Brain pericyte (primary cell): ENCODE measurements around the gene CHCHD3.

ENCODE experiments used
- DNase-seq: peaks from one replicate; pipeline ENCODE4 v3.0.0-alpha.2; 2012; ENCODE audit warnings: low read depth, low spot score

CHCHD3 gene

DNA sequence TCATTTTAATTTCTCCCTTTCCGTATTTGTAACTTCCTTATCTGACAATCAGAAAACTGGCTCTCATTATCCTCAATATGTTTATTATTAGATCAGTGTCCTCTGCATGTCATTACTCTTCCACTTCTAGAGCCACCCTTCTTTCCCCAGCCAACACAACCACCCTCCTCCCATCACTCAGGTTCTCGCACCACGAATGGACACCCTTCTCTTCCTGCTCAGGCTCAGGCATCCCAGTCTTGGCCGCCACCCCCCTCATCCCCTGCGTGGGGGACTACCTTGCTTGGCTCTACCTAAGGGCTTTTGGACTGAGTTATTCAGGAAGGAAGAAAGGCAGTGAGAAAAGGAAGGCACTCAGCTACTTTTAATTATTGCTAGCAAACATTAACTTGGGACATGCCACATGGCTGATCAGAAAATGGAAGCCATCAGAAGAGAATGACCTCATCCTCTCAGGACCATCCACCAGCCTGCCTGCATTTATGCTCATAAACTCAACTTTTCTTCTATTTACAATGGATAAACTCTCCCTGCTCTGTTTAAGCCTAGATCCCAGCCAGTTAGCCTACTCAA, 305.8 kb downstream of the CHCHD3 start:
- no peak for DNase-seq

DNA sequence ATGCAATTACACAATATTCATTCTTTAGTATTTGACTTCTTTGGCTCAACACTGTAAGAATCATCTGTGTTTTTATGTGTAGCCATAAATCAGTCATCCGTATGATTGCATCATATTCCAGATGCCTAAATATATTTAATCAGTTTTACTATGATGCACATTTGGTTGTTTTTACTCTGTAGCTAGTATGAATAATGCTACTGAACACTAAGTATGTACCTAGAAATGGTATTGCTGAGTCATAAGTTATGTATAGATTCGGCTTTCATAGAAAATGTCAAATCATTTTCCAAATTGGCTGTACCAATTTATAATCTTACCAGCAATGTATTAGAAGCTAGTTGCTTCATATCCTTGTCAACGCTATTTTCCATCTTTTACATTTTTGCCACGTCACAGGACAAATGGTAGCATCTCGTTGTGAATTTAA, 308.3 kb downstream of the CHCHD3 start:
- no peak for DNase-seq

DNA sequence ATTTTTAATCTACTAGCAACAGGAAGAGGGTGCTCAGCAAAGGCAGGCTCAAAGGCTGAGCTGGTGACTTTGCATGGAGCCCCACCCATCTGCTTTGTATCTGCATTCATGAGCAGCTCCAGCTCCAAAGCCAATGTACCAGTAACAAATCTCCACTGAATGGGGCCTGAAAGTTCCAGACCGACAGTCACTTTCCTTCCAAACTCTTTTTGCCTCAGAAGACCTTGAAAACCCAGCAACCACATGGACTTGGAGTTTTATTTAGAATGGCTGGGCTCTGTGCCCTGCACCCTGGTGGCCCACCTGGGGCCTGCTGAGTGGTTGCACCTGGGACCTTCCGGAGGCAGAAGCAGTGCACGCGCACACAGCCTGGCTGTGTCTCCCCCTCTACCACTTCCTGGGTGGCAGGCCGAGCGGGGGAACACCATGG, 310.6 kb downstream of the CHCHD3 start:
- DNase-seq, result no peak

DNA sequence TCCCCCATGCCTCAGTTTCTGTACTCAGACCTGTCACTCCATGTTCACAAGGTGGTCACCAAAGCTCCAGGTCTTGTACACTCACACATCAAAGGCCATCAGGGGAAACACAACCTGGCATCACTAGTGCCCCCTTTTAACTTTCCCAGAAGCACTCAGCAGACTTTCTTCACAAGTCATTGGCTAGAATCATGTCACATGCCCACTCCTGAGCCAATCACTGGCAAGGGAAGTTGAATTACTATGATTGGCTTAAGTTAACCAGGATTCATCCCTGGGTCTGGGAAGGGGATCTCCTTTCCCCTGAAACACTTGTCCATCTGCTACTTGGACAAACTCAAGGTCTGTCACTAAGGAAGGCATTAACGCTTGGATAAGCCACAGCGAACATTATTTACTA, 311.8 kb downstream of the CHCHD3 start:
- DNase-seq, result no peak

DNA sequence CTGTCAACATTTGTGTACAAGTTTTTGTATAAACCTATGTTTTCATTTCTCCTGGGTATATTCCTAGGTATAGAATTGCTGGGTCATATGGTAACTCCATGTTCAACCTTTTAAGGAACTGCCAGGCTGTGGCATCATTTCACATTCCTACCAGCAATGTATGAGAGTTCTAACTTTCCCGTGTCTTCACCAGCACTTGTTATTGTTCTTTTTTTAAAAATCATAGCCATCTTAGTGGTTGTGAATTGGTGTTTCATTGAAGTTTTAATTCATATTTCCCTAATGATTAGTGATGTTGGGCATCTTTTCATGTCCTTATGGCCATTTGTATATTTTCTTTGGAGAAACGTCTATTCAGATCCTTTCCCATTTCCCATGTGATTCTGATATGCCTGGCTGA, 312.6 kb downstream of the CHCHD3 start:
- DNase-seq, result no peak

DNA sequence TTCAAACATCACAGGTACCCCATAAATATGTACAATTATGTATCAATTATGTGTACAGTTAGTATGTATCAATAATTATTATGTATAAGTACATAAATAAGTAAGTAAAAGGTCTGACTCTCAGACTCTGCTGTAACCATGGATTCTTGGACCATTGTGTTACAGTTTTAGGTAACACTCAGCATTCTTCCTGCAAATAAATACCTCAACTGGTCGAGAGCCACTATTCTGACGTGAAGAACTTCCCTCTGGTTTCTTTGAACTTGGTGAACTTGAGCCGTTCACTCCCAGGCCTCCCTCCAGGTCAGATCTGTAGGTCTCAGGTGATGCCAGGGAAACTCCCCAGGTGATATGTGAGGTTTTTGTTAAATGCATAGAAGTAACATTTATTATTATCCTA, 313.8 kb downstream of the CHCHD3 start:
- DNase-seq, result no peak

DNA sequence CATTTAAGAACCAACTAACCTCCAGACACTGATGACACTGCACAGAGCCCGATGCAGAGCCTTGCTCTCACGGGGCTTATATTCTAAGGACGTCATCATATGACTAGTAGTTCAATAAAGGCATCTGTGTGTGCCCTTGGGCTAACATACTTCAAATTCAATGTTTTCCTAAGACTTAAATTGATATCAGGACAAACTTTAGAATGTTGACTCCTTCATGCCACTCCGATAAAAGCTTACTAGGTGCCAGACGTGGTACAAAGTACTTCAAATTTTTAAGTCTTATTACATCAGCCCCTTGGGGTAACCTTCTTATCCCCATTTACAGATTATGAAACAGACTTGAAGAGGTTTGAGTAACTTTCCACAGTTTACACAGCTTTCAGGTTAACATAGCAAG, 314.5 kb downstream of the CHCHD3 start:
- DNase-seq, result no peak

DNA sequence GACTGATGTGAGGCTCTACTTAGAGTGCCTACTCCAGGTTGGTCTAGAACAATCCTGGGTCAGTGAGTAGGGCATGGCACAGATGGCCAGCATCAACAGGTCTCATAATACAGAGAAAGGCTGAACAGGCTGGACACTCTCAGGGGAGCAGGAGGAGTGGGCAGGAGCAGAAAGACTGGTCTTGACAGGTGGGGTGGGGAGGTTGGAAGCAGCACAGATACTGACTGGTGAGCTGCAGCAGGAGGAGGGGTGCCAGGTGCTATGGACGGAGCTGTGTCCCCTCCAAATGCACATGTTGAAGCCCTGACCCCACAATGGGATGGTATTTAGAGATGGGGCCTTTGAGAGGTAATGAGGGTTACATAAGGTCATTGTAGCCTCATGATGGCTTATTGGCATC, 315.2 kb downstream of the CHCHD3 start:
- no peak for DNase-seq

DNA sequence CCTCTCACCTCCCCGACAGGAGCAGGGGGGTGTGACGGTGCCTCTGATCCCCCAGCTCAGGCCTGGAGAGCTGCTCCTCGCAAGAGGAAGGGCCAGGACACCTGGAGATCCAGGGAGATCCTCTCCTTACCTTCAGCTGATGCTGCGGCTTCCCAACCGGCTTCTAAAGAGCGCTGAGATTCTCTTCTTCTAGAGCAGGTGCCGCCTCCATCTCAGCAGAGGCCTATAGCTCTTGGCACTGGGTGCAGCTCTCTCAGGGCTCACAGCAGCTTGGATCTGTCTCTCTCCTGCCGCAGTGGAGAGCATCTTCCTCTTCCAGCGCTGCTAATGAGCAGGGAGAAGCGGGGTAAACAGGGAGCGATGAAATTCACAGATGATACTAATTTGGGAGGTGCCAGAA, 316.0 kb downstream of the CHCHD3 start:
- DNase-seq, result no peak

DNA sequence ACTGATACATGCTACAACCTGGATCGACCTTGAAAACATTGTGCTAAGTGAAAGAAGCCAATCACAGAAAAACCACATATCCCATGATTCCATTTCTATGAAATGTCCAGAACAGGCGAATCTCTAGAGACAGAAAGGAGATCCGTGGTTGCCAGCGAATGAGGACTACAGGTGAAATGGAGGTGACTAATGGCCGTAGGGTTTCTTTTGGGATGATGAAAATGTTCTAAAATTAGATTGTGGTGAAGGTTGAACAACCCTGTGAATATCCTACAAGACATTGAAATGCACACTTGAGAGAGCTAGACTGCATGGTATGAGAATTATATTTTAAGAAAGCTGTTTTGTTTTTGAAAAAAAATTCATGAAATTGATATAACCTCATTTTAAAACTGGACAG, 317.1 kb downstream of the CHCHD3 start:
- no peak for DNase-seq

DNA sequence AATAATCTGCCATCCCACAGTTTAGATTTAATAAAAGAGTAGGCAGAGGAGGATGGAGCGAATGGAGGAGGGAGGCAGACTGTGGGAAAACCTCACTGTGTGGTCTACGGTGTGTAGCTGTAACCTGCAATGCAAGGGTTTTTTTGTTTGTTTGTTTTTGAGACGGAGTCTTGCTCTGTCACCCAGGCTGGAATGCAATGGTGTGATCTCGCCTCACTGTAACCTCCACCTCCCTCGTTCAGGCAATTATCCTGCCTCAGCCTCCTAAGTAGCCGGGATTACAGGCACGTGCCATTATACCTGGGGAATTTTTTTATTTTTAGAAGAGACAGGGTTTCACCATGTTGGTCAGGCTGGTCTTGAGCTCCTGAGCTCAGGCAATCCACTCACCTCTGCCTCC, 321.0 kb downstream of the CHCHD3 start:
- DNase-seq, result no peak

DNA sequence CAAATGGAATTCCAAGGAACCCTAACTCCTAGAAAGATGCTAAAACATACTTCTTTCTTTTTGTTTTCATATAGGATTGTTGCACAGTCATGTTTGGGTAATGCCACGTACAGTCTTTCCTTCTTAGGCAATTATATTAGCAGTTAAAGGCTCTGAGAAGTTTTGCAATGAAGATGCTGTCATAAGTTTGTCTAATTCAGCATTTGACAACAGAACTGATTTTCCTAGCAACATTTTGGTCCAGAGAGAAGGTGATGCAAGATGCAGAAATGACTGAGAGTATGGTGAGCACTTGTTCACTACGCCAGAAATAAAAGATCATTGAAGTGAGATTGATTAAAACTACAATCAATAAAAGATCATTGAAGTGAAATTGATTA, 321.7 kb downstream of the CHCHD3 start:
- no peak for DNase-seq

DNA sequence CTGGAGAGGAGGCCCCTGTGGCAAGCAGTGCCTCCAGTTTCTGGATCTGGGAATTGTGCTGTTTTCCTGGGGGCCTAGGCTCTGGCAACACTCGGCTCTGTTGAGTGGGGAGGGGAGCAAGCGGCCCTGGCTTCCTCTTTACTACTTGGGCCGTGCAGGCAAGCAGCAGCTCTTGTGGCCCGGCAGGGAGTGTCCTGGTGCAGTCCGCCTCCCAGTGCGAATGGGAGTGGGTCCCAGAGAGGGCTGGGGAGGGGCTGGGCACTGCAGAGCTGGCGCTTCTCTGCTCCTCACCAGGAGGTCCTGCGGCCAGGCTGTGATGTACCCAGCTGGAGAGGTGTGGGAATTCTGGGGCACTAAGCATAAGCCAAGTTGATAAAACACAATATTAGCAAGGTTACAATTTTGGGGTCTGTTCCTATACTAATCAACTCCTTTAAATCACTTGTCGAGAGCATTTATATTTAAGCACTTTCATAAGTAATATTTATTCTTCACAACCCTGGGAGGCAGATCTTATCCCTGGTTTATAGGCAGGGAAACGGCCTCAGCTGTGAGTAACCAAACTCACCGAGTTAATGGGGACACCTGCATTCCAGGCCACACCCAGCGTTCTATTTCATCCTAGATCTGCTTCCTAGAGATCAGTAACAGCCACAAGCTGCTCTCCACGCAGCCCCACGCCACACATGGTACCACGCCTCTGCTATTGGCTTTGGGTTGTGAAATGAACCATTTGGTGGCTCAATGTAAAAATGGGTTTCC, 322.2 kb downstream of the CHCHD3 start:
- DNase-seq, result no peak

DNA sequence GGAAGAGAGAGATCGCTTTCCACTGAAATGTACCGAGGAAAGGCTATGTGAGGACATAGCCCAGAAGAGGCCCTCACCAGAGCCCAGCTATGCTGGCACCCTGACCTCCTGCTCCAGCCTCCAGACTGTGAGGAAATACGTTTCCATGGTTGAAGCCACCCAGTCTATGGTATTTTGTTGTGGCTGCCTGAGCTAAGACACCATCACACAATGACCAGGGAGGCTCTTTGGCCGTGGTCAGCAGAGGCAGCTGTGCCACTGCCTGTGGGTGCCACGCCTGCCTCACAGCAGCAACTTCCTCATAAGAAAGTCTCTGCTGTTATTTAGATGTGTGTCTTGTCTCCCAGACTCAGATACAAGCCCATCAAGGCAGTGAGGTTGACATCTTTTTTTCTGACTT, 322.9 kb downstream of the CHCHD3 start:
- DNase-seq, result no peak

DNA sequence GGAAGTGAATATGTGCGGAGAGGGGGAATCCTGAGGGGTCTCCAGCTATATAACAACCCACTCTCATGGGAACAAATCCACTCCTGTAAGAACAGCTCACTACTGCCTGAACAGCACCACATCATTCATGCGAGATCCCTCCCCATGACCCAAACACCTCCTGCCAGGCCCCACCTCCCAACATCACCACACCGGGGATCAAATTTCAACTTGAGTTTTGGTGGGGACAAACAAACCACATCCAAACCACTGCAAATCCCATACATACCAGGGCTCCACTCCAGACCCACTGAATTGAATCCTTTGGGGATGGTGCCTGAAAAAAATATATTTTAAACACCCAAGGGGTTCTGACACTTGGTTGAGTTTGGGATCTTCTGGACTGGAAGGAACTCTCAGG, 324.1 kb downstream of the CHCHD3 start:
- no peak for DNase-seq

DNA sequence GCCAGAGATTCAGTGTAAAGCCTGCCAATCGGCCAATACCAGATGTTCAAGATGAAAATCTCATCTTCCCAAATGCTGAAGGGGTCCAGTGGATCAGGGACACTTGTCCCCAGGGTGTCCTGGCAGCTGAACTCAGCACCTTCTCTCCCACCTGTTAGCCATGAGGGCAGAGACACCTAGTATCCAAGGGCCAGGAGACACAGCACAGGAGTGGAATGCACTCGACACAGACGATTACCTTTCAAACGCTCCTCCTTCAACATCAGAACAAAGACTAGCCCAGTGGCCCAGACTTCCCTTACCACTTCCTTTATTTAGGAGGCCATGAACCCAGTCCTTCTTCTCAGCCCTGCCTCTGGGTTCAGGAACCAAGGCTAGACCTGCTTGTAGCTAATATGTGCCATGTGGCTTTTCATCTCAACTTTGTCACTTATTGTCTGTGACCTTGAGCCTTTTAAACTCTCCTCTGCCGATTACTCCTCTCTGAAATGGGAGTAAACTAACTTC, 325.4 kb downstream of the CHCHD3 start:
- no peak for DNase-seq

DNA sequence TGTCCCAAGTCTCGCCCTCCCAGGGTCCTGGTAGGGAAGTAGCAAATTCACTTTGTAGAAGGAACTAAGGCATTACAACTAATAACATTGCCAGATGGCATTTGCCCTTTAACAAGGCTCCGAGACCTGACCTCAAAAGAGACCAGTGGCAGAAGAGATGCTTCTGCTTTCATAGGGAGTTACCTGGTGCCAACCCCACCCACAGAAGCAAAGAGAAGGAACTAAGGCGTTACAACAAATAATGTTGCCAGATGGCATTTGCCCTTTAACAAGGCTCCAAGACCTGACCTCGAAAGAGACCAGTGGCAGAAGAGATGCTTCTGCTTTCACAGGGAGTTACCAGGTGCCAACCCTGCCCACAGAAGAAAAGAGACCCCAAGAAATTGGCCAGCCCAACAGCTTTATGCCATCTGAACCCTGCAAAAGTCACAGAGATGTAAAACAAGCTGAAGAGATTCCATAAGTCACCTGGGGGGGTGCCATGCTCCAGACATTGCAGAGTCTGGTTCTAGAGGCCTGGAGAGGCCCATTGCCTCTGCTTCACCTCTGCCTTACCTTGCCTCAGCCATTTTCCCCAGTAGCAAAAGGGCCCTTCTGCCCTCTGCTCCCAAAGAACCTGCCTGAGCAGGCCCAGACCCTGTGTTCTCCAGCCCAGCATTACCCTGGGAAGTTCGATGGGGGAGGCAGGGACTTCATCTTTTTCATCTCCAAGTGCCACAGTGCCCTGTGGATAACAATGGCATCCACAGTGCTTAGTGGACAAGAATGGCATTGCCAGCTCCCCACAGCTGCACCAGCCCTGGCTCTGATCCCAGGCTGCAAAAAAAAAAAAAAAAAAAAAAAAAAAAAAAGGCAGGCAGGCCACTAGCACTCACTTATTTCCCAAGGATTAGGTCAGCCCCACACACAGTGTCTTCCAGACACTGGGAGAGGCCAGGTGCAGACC, 326.1 kb downstream of the CHCHD3 start:
- DNase-seq, result no peak

DNA sequence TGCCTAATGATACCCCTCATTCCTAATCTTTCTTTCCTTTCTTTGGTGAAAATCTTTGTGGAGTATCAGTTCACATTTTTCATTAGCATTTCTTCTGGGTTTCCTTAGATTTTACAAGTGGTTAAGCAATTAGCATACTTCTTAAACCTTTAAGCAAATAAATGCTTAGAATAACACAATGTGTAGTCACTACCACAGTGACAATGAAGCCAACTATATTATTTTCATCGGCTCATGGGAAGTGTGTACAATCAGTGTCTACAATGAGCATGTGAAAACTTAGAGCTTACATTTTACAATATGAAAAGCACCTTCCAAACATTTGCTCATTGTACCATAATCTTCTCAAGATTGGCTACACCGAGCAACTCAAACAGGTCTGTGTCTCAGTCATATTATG, 329.5 kb downstream of the CHCHD3 start:
- DNase-seq, result no peak

DNA sequence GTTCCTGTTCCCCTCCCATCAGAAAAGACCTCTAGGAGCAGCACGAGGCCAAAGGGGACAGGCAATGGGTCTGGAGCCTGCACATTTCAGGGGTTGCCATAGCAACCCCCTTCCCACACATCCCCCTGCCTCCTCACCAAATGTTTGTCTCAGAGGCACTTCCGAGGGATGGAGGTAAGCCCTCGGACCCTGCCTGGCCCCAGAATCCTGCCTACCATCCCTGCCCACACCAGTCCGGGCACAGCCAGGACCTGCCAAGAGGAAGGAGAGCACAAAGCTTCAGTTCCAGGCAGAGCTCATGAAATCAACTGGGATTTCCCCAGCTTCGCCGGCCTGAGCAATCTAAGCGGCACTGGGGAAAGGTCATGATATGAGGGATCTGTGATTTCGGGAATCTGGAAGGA, 330.6 kb downstream of the CHCHD3 start:
- DNase-seq, result no peak

DNA sequence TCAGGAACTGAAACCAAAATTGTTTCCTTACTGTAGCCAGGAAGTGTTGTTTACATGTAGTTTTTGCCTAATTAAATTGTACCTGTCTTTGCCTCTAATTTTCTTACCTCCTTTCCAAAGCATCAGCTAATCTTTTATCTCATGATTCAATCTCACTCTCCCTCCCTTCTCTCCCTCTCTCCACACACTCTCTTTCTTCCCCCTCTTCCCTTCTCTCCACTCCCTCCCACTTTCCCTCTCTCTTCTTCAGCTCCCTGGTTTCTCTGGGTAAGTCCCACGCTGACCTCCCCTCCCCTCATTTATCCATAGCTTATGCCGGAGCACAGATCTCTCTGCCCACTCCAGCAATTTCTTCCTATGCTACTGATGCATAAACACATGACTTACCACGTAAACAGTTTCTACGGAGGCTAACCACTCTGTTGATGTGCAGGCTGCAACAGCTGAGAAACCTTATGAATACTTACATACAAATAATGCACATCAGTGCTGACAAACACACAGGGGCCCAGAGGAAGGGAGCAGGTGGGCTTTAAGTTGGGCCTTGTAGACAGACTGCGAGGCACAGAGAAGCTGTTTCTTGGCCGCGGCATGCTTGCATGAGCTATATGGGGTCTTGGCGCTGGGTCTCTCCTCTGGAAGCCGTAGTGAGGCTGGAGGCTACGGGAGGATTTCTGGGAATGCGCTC, 331.2 kb downstream of the CHCHD3 start:
- no peak for DNase-seq

DNA sequence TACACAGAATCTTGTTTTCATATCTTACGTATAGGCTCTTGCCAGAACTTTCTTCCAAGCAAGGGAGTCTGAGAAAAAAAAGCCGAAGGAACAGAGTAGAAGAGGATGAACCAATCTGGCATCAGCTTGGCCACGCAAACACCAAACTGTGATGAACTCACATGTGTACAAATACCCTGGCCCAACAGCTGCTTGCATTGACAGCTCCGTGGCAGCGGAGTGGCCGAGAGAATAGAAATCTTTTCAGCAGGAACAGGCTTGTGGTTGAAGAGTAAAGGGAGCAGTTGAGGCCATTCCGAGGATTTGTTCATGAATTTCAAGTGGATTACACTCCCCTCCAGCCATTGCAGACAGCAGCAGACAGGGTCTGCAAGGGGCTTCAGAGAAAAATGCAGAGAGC, 331.8 kb downstream of the CHCHD3 start:
- no peak for DNase-seq

DNA sequence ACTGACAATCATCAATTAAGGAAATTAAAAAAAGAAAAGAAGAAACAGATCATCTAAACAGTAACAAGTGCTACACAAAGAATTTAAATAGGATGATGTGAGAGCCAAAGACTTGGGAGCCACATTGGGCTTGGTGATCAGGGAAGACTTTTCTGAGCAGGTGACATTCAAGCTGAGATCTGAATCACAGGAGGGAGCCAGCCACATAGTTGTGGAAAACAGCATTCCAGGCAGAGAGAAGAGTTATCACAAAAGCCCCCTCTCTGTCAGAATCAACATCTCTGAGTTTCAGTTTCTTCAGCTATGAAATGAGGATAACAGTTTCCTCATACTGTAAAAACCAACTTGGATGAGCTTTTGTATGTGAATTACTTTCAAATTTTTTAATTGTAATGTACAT, 336.4 kb downstream of the CHCHD3 start:
- DNase-seq, result no peak
